ENCODE results near the gene PLEKHG4B.
"Not testable (repeated sequence)": the region's sequence is repeated elsewhere in the genome, so short reads cannot be mapped to it uniquely, and the experiment has no call there.

PLEKHG4B gene

DNA sequence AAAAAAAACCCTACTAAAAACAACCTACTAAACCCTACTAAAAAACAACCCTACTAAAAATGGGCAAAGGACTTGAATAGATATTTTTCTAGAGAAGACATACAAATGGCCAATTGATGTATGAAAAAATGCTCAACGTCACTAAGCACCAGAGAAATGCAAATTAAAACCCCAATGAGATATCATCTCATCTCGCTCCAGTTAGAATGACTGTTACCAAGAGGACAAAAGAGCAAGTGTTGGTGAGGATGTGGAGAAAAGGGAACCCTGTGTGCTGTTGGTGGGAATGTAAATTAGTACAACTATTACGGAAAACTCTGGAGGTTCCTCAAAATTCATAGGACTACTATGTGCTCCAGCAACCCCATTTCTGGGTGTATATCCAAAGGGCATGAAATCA lies 136.9 kb downstream of the PLEKHG4B start:
- no peaks in the 10 kb centered on the region for H3K27me3 ChIP-seq (ENCODE audit: control insufficient read depth, insufficient read depth, low read length)
- peaks cover 3% of the 10 kb centered on the region for H3K79me2 ChIP-seq
- no peak overlapping the region for H3K9ac ChIP-seq
- H3K4me2 ChIP-seq (ENCODE audit: low read length), result no peak overlapping the region
- TF ChIP-seq CTCF (IDR thresholded peaks at IDR 0.05), result no peak
- no peak overlapping the region for H3K27ac ChIP-seq
- H3K4me1 ChIP-seq, result no peaks in the 10 kb centered on the region
- H3K36me3 ChIP-seq (ENCODE audit: control insufficient read depth, insufficient read depth, low read length), result no peaks in the 10 kb centered on the region
- H3K9me3 ChIP-seq (ENCODE audit: control insufficient read depth, low read length), result no peaks in the 10 kb centered on the region
- no peak overlapping the region for H3K4me3 ChIP-seq (ENCODE audit: low read depth, low read length)
- no peak overlapping the region for H2AFZ ChIP-seq

DNA sequence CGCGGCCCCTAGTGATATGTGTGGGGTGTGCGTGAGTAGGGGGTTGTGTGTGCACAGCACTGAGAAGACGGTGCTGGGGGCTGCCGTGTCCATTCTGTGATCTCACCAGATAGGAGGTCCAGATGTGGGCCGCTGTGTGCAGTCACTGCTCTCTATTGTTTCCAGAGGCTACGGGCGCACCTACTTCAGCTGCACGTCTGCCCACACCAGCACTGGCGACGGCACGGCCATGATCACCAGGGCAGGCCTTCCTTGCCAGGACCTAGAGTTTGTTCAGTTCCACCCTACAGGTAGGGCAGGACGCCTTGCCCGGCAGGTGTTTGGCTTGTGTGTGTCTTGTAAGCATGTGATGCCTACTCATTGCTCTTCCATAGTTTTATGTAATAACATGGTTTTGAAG lies 138.7 kb downstream of the PLEKHG4B start:
- H3K36me3 ChIP-seq (ENCODE audit: control insufficient read depth, insufficient read depth, low read length), result no peaks in the 10 kb centered on the region
- no peak overlapping the region for H3K9ac ChIP-seq
- H3K4me1 ChIP-seq, result no peaks in the 10 kb centered on the region
- no peak overlapping the region for H3K27ac ChIP-seq
- no peaks in the 10 kb centered on the region for H3K9me3 ChIP-seq (ENCODE audit: control insufficient read depth, low read length)
- H3K27me3 ChIP-seq (ENCODE audit: control insufficient read depth, insufficient read depth, low read length), result no peaks in the 10 kb centered on the region
- H3K79me2 ChIP-seq, result no peaks in the 10 kb centered on the region
- no peak overlapping the region for H3K4me3 ChIP-seq (ENCODE audit: low read depth, low read length)
- no peak for TF ChIP-seq CTCF (IDR thresholded peaks at IDR 0.05)
- H2AFZ ChIP-seq, result no peak overlapping the region
- H3K4me2 ChIP-seq (ENCODE audit: low read length), result no peak overlapping the region

- H3K9me3 ChIP-seq (ENCODE audit: control insufficient read depth, low read length), result no peaks in the 10 kb centered on the region
- H3K9ac ChIP-seq, result no peak overlapping the region
- H3K27me3 ChIP-seq (ENCODE audit: control insufficient read depth, insufficient read depth, low read length), result no peaks in the 10 kb centered on the region
- no peak overlapping the region for H3K4me2 ChIP-seq (ENCODE audit: low read length)
- H3K27ac ChIP-seq, result no peak overlapping the region
- no peaks in the 10 kb centered on the region for H3K79me2 ChIP-seq
- H2AFZ ChIP-seq, result no peak overlapping the region
- no peaks in the 10 kb centered on the region for H3K4me1 ChIP-seq
- no peak for TF ChIP-seq CTCF (IDR thresholded peaks at IDR 0.05)
- H3K4me3 ChIP-seq (ENCODE audit: low read depth, low read length), result no peak overlapping the region
- no peaks in the 10 kb centered on the region for H3K36me3 ChIP-seq (ENCODE audit: control insufficient read depth, insufficient read depth, low read length)
These were observed 139.7 kb downstream of the PLEKHG4B start for GRCh38 chr5:231661-232060.

- H3K4me2 ChIP-seq (ENCODE audit: low read length); H3K27ac ChIP-seq; H3K9me3 ChIP-seq (ENCODE audit: control insufficient read depth, low read length); H3K9ac ChIP-seq; H3K4me1 ChIP-seq; H3K27me3 ChIP-seq (ENCODE audit: control insufficient read depth, insufficient read depth, low read length); H3K79me2 ChIP-seq; H3K36me3 ChIP-seq (ENCODE audit: control insufficient read depth, insufficient read depth, low read length); H2AFZ ChIP-seq; H3K4me3 ChIP-seq (ENCODE audit: low read depth, low read length): not testable (repeated sequence)
These were observed 141.5 kb downstream of the PLEKHG4B start for GRCh38 chr5:233426-233825.

DNA sequence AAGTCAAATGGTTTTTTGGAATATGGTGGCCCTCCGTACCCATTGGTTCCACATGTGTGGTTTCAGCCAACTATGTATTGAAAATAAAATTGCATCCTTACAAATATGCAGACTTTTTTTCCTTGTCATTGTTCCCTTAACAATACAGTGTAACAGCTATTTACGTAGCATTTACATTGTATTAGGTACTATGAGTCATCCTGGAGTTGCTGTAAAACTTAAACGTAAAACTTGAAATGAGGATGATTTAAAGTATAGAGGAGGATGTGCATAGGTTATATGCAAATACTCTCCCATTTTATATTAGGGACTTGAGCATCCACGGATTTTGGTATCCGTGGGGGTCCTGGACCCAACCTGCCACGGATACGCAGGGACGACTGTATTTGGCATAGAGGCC lies 142.5 kb downstream of the PLEKHG4B start:
- TF ChIP-seq CTCF (IDR thresholded peaks at IDR 0.05), result no peak
- H3K4me2 ChIP-seq (ENCODE audit: low read length), result no peak overlapping the region
- H3K4me3 ChIP-seq (ENCODE audit: low read depth, low read length), result no peak overlapping the region
- H3K79me2 ChIP-seq, result no peaks in the 10 kb centered on the region
- H2AFZ ChIP-seq, result no peak overlapping the region
- H3K27ac ChIP-seq, result no peak overlapping the region
- no peak overlapping the region for H3K9ac ChIP-seq
- H3K4me1 ChIP-seq, result no peaks in the 10 kb centered on the region
- no peaks in the 10 kb centered on the region for H3K27me3 ChIP-seq (ENCODE audit: control insufficient read depth, insufficient read depth, low read length)
- H3K36me3 ChIP-seq (ENCODE audit: control insufficient read depth, insufficient read depth, low read length), result no peaks in the 10 kb centered on the region
- H3K9me3 ChIP-seq (ENCODE audit: control insufficient read depth, low read length), result no peaks in the 10 kb centered on the region

- not testable (repeated sequence) for H3K36me3 ChIP-seq (ENCODE audit: control insufficient read depth, insufficient read depth, low read length); H3K79me2 ChIP-seq
These were observed 143.6 kb downstream of the PLEKHG4B start for GRCh38 chr5:235527-235926.

GRCh38 chr5:237931-238330 lies 146.0 kb downstream of the PLEKHG4B start:
- not testable (repeated sequence) for H3K4me2 ChIP-seq (ENCODE audit: low read length); H3K27me3 ChIP-seq (ENCODE audit: control insufficient read depth, insufficient read depth, low read length); H3K36me3 ChIP-seq (ENCODE audit: control insufficient read depth, insufficient read depth, low read length); H3K4me1 ChIP-seq; H3K9me3 ChIP-seq (ENCODE audit: control insufficient read depth, low read length); H3K9ac ChIP-seq; H3K79me2 ChIP-seq; H3K27ac ChIP-seq; H3K4me3 ChIP-seq (ENCODE audit: low read depth, low read length); H2AFZ ChIP-seq

More at GRCh38 chr5:235527-235926, 143.6 kb downstream of the PLEKHG4B start:
- H3K4me1 ChIP-seq; H3K4me2 ChIP-seq (ENCODE audit: low read length); H3K27me3 ChIP-seq (ENCODE audit: control insufficient read depth, insufficient read depth, low read length); H3K4me3 ChIP-seq (ENCODE audit: low read depth, low read length); H3K27ac ChIP-seq; H3K9me3 ChIP-seq (ENCODE audit: control insufficient read depth, low read length); H2AFZ ChIP-seq; H3K9ac ChIP-seq: not testable (repeated sequence)
